ENCODE results near the gene PROSER2.
A peak's percentile ranks its signal among the peaks of the same experiment; 100 is the strongest.

Gene PROSER2, protein sequence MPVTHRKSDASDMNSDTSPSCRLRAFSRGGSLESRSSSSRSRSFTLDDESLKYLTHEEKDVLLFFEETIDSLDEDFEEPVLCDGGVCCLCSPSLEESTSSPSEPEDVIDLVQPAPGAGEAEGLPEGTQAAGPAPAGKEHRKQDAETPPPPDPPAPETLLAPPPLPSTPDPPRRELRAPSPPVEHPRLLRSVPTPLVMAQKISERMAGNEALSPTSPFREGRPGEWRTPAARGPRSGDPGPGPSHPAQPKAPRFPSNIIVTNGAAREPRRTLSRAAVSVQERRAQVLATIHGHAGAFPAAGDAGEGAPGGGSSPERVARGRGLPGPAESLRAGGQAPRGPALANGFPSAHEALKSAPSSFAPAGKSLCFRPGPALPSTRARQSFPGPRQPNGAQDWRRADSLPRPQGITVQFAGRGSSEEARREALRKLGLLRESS

DNA sequence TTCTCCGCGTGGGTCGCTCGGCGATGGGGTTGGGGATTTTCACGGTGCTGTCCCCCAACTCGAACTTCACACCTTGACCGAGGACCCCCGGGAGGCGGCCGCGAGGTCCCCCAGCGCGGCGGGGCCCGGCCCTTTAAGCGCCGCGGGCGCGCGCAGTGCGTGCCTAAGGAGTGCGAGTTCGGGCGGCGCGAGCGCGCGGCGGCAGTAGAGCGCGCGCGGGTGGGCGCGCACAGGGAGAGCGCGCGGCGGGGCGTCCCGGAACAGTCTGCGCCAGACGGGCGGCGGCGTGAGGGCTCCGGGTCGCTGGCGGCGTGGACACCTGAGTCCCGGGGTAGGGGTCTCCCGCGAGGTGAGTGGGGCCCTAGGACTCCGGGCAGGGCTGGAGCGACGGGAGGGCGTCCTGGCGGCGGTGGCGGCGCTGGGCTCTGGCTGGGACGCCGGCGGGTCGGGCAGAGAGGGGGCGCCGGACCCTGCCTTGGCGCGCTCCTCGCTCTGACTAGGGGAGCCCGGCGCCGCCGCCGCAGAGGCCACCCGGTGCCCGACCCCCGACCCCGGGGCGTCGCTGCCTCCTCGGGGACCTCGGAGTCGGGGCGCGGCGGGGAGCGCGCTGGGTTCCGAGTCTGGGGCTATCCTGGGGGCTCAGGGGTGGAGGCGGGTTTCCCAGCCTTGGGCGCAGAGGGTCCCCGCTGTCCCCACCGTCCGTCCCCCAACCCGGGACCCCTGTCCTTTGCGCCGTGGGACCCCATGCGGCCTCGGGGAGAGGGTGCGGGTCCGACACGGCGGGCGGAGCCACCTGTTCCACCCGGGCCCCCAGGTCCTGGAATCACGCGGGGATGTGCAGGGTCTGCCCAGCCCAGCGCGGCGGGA is at the start of gene PROSER2:
PROSER2 (plus strand) TSS at position 235 of the 867 bp plus-strand sequence. CDS start 28,722 bp downstream, outside the sequence.
- DNase-seq, result peak; percentile 55

DNA sequence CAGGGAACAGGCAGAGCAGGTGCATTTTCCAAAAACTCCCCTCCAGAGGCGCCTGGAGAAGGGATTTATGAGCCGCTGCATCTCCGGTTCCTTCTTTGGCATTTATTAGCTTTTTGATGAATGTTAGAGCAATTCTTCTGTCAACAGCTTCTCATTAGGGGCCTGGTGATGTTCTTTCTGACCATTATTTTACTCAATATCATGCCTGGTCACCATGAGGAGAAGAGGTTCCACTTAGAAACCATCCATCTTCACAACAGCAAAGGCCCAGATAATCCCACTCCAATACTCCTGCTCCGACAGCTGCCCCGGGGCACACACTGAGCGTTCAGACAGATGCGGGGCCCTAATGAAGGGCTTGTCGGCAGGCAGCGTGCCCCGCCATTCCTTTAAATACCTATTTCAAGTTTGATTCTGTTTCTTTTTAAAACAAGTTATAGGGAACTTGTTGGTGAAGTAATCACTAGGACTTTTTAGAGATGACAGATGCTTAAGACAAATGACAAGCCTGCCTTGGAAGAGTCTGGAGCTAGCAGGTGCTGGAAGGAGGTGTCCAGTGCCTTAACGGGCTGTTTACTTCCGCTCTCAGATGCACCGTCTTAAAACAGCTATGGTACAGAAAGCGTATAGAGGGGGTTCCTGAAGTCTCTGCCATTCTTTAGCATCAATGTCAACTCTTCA is 49.3 kb upstream of the PROSER2 start:
- peak; percentile 33 for DNase-seq

DNA sequence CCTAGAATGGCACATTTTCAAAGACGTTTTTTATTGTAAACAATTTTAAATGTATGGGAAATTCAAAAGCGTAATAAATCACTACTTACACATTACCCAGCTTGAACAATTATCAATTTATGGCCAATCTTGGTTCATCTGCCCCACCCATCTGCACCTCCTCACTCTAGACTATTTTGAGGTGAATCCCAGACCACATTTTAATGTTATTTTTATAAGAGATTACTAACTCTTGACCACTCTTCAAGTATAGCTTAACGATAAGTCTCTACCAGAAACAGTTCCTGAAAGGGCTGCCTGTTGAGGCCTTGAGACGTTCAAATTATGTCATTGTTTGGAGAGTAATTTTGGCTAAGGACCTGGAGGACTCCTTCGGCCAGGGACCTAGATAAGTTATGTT is 47.7 kb upstream of the PROSER2 start:
- DNase-seq, result no peak

DNA sequence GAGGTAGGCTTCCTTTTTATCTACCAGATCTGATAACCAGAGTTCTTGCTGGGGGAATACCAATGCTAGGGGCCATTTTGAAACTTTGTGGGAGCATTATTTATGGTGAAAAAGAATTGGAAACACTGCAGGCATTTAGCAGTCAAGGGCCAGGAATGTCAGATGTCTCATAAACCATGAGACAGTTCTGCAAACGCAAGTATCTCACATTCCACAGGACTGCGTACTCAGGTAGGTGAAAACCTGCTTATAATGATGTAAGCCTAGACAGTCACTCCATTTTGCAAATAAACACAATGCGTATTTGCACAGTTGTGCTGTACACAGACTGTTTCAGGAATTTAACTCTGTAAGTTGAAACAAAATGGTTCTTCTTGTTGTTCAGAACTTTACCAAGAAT is 47.1 kb upstream of the PROSER2 start:
- no peak for DNase-seq

DNA sequence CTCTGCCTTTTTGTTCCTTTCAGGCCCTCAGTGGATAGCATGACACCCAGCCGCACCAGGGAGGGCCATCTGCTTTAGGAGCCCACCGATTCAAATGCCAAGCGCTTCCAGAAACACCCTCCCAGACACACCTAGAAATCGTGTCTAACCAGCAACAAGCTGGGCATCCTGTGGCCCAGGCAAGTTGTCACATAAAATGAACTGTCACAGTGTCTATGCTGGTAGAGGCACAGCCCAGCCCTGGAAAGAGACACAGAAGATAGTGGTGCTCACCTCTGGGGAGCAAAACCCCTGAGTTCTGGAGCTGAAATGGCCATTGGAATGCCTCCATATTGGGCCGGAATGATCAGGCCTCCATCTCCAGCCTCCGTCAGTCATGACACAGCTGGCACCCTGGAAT is 42.0 kb upstream of the PROSER2 start:
- DNase-seq, result no peak

DNA sequence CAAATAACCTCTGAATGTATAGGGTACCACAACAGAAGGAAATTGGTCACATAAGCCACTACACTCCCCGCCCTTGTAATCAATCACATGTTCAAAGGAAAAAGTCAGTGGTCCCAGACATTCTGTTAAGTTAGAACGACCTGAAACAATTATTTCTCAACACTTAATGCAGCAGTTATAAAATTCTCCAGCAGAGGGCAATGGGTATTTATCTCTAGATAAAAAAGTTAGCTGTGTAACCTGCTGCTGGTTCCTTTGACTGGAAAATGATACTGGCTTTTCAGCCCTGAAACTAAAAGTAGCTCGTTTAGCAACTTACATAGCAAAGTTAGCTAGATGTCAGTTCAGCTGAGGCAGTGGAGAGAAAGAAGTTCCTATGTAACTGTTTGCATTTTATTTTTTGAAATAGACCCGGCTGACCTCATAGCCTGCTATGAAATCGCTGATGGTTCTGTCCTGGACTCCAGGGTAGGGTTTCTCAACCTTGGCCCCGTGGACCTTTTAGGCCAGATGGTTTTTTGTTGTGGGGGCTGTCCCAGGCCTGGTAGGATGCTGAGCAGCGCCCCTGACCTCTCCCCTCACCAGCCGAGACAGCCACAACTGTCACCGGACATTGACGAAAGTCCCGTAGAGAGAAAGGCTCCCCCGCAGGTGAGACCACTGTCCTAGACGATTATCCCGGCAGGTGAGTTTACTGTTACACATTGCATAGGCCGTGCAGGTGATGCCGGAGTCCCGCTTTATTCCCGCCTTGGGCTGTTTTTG is 40.2 kb upstream of the PROSER2 start:
- DNase-seq, result peak; percentile 82

DNA sequence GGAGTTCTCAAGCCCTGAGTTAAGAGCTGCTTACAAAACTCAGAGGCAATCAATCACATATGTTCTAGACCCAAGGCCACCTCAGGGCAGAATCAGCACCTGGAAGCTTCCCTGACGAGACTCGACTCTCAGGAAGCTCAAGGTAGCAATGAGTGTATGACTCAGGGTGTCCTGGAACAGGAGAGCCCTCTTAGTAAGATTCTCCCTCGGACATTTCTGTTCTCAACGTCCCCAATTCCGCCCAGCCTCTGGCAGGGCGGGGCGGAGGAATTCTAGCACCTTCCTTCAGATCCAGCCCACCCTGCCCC is 39.6 kb upstream of the PROSER2 start:
- no peak for DNase-seq

DNA sequence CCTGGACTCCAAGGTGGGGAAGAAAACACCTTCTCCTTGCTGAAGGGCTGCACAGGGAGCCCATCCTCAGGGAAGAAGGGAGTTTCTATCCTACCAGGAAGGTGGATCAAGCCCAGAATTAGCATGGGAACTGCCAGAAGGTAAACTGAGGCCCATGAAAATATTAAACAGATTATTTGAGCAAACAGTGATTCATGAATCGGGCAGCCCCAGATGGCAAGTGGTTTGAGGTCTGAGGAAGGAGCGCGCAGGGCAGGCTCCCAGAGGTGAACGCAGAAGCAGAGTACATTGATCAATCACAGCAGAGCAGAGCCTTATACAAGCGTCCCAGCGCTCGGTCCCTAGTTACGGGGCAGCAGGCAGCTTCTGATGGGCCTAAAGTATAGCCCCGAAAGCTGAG is 35.8 kb upstream of the PROSER2 start:
- no peak for DNase-seq

DNA sequence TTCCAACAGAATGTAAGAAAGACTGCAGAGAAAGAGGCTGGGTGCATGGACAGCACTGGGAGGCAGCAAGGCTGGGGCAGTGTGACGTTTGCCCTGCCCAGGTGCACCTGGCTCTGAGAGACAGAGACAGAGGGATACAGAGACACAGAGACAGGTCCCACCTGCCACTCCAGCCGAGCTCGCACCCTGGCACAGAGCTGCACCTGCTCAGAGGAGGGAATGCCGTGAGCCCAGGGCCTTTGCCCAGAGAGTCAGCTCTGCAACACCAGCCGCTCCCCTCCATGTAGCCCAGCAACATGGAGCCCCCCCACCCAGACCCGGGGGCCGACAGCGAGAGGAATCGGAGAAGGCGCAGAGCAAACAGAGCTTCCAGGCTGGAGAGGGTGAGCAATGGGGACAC is 35.3 kb upstream of the PROSER2 start:
- DNase-seq, result peak; percentile 28

DNA sequence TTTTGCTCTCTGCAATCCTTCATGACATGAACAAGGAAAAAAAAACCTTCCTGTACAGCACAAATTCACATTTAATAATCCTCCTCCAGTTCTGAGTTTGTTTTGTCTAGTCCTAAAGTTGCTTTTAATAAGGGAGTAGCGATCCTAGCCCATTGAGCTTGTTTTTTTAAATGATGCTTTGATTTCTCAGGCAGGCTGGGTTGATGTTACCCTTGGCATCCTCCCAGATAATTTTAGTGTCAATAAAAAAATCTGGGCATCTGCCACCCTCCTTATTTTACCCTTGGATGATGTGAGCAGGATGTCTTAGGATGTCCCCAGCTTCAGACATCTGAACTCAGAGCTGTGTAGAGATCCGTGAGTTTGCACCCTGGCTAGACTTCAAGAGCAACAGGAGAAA is 33.9 kb upstream of the PROSER2 start:
- no peak for DNase-seq

DNA sequence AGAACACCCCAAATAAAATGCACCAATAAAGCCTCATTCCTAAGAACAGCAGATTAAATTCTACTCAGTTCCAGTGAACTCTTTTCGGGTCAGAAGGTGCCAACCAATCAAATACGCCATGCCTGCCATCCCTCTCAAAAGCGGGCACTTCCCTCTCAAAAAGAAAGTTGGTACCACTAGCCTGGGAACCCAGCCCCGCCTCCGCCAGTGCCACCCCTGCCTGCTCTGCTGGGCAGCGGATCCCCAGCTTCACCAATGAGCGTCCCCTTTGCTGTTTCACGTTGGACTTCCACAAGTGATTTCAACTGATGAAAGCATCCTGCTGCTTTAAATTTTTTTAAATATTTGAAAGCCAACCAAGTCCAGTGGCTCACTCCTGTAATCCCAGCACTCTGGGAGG is 33.2 kb upstream of the PROSER2 start:
- DNase-seq, result no peak

DNA sequence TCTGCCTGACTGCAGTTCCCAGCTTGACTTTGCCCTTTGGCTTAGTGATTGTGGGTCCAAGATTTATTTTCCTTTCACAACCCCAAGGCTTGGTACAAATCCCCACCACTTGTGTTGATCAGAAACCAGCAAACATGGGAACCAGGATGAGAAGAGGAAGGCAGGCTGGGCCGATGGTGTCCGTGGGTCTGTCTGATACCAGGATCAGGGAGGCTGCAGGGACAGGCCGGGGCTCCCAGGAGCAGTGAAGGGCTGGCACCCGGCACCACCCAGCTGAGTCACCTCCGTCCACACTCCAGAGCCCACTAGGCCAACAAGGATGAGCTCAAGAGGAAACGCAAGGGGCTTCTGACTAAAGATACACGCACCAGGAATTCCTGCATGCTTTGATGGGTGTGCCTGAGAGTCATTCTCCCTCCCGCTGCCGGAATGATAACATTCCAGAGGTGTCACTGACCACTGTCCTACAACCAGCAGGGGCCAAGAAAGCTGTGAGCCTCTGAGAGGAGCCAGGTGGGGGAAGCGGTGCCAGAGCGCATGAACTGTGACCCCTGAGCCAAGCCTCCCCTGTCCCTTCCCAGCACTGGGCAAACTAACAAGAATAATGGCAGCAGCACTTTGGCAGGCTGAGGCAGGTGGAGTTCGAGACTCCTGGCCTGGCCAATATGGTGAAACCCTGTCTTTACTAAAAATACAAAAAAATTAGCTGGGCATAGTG is 29.2 kb upstream of the PROSER2 start:
- no peak for DNase-seq

DNA sequence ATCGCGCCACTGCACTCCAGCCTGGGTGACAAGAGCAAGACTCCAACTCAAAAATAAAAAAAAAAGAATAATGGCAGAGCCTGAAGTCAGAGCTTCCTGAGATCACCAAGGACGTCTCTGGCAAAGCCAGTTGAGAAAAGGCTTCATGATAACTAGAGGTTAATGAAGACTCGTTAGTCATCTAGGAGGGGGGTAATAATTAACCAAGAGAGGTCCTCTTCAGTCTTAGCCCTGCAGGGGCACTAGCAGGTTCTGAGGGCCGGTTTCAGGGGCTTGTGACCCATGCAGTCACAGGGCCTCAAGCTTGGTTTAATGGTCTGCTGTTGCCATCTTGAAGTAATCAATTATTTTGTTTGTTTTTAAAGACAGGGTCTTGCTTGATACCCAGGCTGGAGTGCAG is 28.6 kb upstream of the PROSER2 start:
- DNase-seq, result no peak

DNA sequence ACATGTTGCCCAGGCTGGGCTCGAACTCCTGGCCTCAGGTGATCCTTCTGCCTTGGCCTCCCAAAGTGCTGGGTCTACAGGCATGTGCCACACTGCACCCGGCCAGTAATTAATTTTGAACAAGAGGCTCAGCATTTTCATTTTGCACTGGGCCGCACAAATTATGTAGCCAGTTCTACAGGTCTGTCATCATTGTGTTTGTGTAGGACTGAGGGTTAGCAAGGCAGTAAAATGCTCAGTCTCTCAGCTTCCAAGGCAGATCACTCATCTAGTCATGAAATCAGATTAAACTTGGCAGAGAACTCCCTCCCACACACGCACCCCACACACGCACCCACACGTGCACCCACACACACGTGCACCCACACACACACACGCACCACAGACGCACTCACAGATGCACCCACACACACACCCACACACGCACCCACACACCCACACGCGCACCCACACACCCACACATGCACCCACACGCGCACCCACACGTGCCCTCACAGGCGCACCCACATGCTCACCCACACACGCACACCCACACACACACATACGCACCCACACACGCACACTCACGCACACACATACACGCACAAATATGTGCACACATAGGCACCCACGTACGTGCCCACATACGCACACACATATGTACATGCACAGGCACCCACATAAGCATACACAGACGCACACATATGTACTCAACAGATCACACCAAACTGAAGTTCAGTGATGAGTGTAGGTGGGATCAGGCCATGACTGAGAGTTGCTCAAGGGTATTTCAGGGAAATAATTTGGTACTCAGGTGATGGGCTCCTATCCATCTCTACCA is 27.8 kb upstream of the PROSER2 start:
- no peak for DNase-seq

DNA sequence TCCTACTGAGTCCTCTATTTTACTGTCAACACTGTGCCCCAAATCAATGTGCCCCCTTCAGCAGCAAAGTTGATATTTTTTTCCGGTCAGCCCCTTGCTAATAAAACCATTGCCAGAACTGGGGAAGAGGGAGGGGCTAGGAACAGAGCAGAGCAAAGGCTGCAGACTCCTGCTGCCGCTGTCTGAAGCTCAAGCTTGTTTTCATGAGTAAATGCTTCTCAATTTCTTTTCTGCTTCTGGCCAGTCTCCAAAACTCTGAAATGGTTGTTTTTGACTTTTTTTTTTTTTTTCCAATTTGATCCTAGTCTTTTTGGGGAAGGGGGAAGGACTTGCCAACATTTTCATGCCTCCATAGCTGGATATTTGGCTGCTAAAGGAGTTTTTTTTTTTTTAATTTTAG is 26.7 kb upstream of the PROSER2 start:
- no peak for DNase-seq

DNA sequence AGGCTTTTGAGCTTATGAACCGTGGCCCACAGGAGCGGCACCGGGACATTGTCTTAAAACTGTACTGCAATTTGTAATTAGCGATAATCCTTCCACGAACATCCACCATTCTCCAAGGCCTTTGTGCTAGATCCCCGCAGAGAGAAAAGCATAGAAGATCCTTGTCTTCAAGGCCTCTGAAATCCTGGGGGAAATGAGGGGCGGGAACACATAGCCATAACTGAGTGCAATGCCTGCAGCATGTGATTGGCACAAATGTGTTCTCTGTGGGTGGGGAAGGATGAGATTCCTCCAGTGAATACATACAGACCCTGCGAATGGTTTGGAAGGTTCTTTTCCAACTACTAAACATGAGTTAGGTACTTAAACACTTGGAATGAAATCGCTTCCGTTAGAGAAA is 25.9 kb upstream of the PROSER2 start:
- no peak for DNase-seq

DNA sequence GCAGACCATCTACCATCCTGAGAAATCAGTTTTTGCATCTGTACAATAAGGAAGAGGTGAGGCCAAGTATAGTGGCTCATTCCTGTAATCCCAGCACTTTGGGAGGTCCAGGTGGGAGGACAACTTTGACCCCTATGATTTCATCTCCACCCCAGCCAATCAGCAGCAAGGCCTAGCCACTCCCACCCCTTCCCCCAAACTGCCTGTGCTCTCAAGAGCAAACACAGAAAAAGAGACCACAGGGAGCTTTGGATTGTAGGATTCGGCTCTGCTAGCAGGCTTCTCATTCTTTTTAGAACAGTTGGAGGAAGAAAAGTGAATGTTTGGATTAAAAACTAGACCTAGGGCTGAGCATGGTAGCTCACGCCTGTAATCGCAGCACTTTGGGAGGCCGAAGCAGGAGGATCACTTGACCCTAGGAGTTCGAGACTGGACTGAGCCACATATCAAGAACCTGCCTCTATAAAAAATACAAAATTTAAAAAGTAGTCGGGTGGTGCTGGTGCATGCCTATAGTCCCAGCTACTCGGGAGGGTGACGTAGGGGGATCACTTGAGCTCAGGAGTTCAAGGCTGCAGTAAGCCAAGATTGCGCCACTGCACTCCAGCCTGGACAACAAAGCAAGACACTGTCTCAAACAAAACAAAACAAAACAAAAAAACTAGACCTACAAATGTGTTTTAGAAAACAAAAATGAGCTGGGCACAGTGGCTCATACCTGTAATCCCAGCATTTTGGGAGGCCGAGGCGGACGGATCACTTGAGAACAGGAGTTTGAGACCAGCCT is 25.1 kb upstream of the PROSER2 start:
- DNase-seq, result no peak

DNA sequence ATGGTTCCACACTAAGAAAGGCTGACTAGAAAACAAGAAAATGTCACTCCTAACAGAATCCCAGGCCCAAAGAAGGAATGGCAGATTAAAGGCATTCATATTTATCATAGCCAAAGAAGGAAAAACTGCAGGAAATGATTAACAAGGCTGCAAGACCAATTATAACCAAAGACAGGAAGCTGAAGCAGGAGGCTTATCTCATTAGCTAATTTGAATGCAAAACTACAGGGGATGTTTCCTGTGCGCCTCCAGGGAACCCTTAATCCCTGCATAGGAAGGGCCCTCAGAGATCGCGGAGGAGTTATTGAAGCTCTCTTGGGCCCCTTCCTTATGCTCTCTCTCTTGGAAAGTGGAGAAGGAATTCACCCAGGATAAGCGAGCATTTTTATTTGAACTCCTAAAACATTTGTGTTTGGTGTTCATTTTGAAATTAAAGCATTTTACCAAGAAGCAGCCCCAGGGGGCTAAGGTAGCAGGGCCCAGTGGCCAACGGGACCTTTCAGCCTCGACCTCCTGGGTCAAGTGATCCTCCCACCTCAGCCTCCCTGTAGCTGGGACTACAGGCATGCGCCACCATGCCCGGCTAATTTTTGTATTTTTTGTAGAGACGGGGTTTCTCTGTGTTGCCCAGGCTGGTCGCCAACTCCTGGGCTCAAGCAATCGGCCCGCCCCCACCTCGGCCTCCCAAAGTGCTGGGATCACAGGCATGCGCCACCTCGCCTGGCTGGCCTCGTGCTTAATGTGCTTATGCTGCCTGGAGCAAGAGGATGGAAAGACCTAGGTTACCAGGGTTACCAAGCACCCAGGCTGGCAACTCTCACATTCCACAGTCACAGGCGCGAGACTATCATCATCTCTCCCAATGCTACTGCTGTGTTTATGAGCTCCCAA is 24.1 kb upstream of the PROSER2 start:
- peak; percentile 60 for DNase-seq

DNA sequence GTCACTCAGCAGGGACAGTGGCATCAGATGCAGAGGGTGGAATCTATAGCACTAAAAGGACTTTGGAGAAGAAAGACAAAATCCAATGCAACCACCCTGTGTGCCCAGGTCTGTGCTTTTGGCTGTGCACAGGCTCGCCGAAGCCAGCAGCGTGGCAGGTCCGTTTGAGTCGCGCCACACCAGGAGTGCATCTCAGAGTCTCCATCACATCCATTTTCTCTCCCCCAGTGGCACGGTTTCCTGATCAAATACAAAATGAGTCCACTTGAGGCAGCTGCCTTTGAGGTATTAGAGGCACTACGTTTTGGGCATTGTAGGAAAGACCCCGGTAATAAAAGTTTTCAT is 23.4 kb upstream of the PROSER2 start:
- DNase-seq, result no peak

DNA sequence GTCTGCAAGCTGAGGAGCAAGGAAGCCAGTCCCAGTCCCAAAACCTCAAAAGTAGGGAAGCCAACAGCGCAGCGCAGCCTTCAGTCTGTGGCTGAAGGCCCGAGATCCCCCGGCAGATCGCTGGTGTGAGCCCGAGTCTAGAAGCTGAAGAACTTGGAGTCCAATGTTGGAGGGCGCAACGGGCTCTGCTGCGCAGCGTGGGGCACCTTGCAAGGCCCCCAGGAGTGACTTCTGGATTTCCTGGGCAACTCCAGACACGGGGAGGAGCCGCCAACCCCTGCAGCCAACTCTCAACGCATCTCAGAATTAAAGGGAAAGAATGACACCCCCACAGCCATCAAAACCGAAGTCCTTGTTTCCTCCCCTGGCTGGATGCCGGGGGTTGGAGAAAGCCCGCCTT is 18.8 kb upstream of the PROSER2 start:
- DNase-seq, result no peak
